ENCODE data around the gene SETDB2.

SETDB2 gene, protein sequence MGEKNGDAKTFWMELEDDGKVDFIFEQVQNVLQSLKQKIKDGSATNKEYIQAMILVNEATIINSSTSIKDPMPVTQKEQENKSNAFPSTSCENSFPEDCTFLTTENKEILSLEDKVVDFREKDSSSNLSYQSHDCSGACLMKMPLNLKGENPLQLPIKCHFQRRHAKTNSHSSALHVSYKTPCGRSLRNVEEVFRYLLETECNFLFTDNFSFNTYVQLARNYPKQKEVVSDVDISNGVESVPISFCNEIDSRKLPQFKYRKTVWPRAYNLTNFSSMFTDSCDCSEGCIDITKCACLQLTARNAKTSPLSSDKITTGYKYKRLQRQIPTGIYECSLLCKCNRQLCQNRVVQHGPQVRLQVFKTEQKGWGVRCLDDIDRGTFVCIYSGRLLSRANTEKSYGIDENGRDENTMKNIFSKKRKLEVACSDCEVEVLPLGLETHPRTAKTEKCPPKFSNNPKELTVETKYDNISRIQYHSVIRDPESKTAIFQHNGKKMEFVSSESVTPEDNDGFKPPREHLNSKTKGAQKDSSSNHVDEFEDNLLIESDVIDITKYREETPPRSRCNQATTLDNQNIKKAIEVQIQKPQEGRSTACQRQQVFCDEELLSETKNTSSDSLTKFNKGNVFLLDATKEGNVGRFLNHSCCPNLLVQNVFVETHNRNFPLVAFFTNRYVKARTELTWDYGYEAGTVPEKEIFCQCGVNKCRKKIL

DNA sequence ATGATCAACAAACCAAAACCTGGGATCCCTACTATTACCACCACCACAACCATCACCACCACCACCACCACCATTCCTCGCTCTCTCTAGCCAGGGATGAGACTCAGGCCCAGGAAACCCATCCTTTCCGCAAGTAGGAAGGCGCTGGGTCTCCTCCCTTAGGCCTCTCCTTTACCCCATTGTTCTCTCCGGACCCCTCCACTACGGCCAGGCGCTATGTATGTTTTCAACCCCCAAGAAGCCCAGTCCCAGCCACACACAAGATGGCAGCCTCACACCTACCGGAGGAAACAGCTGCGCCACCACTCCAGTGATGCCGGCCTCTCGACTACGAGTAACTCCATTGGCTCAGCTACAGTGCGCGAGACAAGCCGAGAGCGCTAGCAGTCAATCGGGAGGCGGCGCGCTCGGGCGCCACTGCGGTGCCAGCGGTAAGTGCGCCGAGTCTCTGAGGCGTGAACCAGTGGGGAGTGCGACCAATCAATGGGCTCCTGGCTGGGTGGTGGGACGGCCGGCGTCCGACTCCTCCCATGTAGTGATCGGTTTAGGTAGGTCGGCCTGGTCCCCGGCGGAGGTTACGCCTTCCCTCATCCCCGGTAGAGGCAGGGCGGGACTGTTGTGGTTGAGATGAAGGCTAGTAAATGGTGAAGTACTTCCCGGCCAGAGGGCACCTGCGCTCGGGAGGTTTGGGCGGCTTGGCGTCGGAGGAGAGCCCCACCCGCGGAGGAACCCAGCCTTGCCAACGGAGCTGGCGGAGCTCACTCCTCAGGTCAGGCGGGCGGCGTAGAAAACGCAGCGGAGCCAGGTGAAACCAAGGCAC, at the start of gene SETDB2, which contains the start of gene CAB39L:
SETDB2 (plus strand) TSS at position 571 of the 820 bp plus-strand sequence. CDS start 7,620 bp downstream, outside the sequence.
CAB39L (minus strand) TSS at position 361 of the 820 bp plus-strand sequence. CDS start 61,154 bp downstream, outside the sequence.
- DNase-seq, result peak; percentile 97

DNA sequence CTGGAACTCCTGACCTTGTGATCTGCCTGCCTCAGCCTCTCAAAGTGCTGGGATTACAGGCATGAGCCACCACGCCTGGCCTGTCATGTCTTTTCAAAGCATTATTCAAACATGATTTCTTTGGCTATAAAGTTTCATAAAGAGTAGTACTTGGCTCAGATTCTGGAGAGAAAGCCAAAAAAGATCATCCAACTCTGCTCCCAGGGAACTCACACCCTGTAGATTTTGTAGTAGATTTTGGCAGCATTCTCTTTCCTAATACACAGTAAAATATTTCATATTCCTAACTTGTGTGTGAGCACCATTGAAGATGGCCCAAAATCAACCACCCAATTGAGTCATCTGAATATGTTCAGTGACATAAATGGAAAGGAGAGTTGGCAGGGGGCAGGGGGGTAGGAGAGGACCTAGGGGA, 48.6 kb upstream of the SETDB2 start:
- no peak for DNase-seq

DNA sequence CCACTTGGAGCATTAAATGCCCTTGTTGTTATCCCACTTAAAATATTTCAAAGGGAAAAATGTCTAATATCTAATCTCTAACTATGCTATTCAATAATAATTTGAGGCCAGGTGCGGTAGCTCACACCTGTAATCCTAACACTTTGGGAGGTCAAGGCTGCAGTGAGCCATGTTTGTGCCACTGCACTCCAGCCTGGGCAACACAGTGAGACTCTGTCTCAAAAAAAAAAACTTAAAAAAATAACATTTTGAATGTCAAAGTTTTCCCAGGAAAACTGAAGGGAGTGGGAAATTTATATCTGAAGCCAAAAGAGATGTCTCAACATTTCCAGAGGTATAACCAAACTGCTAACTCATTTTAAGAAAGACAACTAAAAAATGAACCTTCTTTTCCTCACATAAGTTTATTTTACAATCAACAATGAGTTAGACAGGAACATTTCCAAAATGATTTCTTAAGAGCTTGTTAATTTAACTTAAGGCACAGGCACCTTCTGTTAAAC, 48.1 kb upstream of the SETDB2 start:
- no peak for DNase-seq

- DNase-seq, result no peak
Measured at GRCh38 chr13:49399801-49400472, 44.1 kb upstream of the SETDB2 start.

DNA sequence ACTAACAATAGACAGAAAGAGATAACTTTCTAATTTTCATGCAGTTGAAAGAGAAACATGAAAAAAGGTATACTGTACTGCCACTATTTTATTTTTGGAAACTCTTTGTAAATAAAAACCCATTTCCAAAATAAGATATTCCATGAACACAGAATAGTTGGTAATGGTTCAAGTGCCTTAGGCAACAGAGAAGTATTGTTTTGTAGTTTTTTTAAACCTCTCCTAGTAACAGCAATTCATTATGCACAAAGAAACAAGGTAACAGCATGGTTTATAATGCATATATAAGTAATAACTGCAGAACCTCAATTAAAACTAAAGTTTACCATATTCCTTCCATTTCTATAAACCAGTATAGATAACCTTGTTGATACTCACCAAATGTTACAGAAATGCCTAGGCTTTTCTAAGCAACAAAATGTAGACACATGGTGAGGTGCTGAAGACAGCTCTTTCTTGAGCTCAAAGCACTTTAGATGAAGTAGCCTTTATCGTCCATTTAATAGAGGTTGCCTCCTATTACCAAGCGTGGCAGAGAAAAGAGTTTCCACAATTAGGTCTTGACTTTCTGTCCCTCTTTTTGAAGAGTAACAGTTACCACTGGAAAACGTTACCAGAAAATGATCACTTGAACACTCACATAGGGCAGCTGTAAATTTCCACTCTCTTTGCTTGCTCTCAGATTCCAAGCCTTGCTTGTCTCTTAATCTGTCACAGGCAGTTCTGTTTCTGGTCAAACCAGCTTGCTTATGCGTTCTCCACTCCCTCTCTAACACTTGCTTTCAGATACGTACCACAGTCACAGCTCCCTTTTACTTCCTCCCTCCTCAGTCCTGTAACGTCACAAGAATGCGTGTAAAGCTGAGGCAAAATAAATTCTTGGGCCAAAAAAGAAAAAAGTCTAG, 43.1 kb upstream of the SETDB2 start:
- DNase-seq, result no peak

DNA sequence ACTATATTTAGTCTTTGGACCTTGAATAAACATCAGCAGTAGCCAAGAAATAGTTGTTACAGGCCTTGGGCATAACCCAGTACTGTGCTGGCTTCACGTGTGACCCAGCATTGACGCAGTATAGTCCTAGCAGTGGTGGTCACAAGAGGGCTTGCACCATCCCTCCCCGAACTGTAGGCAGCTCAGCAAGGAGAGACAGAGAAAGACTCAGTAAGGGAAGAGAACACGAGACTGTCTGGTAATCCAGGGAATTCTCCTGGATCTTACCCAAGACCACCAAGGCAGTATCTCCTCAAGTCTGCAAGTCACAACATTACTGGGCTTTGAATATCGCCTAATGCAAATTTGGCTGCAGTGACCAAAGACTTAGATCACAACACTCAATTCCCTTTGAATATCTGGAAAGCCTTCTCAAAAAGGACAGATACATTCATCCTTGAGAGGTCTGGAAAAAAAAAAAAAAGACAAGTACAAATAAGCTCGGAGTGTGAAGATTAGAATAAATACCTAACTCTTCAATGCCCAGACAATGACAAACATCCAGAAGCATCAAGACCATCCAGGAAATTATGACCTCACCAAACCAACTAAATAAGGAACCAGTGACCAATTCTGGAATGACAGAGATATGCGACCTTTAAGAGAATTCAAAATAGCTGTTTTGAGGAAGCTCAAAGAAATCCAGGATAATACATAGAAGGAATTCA, 39.9 kb upstream of the SETDB2 start:
- DNase-seq, result no peak

DNA sequence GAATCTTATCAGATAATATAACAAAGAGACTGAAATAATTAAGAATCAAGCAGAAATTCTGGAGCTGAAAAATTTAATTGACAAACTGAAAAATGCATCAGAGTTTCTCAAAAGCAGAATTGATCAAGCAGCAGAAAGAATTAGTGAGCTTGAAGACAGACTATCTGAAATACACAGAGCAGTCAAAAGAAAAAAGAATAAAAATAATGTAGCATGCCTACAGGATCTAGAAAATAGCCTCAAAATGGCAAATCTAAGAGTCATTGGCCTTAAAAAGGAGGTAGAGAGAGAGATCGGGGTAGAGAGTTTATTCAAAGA, 39.4 kb upstream of the SETDB2 start:
- DNase-seq, result no peak

DNA sequence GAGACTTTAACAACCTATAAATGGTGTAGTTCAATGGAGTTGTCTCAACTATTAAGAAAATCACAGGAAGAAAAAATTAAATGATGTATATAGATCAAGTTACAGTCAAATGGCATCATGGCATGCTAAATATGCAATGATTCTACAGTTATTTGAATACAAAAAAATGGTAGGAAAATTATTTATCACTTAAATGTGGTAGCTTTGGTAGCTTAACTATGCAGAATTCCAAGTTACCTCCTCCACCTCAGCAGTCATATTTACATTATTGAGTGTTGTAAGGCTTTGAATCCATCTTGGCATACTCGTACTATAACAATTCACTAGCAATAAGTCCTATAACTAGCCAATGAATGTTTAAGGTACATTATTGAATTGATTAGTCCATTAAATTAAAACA, 37.0 kb upstream of the SETDB2 start:
- no peak for DNase-seq

- no peak for DNase-seq
Measured at GRCh38 chr13:49407936-49408335, 36.1 kb upstream of the SETDB2 start.

GRCh38 chr13:49409008-49409407, 35.1 kb upstream of the SETDB2 start:
- DNase-seq, result no peak

GRCh38 chr13:49410006-49410405, 34.1 kb upstream of the SETDB2 start:
- DNase-seq, result no peak

DNA sequence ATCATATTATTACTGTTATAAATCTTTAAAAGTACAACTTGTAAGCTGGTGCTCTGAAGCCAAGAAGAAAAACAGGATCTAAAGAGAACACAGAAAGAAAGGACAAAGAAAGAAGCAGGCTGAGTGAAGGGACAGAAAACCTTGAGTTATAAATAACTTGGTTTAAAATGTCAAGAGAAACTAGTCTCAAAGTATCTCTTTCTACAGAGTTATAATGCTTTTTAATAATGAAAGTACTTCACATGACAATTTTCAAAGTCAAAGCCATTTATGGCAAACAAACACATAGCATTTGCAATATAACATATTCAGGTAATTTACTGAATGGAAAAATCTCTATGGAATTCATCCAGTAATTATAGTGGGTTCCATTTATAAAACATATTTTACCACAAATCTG, 33.6 kb upstream of the SETDB2 start:
- DNase-seq, result no peak

- no peak for DNase-seq
Measured at GRCh38 chr13:49411353-49411752, 32.7 kb upstream of the SETDB2 start.

- DNase-seq, result no peak
Measured at GRCh38 chr13:49412749-49413148, 31.3 kb upstream of the SETDB2 start.

- no peak for DNase-seq
Measured at GRCh38 chr13:49417161-49417560, 26.9 kb upstream of the SETDB2 start.

GRCh38 chr13:49418206-49418605, 25.9 kb upstream of the SETDB2 start:
- DNase-seq, result no peak

GRCh38 chr13:49419276-49419675, 24.8 kb upstream of the SETDB2 start:
- no peak for DNase-seq

GRCh38 chr13:49421391-49421790, 22.7 kb upstream of the SETDB2 start:
- DNase-seq, result no peak

DNA sequence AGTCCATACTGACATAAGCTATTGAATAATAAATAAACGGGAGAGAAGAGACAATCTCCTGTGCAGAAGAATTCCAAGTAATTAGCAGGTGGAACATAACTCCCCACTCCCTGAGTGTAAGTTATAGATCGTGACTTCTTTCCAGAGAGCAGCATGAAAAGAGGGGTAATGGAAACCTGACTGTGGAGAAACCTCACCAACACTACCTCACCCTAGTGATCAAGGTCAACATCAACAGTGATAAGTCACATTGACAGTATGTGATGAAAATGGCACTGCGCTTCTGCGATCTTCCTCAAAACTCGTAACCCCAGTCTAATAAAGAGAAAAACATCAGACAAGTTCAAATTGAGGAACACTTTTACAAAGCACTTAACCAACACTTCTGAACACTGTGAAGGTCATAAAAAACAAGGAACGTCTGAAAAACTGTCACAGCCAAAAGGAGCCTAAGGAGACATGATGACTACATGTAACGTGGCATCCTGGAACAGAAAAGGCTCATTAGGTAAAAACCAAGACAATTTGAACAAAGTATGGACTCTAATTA, 20.0 kb upstream of the SETDB2 start:
- DNase-seq, result no peak

DNA sequence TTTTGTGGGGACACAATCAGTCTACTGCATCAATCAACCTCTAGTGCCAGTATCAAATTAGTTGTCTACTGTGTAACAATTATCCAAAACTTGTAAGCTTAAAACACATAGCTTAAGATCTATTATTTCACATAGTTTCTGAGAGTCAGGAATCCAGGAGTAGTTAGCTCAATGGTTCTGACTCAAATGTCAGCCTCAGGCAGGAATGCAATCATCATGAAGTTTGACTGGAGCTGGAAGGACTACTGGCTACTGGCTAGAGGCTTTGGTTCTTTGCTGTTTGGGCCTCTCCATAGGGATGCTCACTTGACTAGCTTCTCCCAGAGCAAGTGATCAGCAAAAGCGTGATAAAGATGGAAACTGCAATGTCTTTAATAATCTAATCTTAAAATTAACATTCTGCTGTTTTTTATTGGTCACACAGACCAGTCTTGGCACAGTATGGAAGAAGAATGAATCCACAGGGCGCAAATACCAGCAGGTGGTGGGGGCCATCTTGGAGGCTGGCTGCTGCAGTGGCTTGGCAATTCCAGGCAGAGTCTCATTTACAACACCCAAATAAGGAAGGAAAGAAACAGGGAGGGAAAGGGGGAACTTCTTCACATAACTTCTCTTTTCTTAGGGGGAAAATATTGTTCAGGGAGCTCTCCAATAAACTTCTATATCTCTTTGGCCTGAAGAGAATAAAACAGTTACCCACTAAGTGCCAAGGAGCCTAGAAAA, 15.9 kb upstream of the SETDB2 start:
- DNase-seq, result no peak
